ENCODE results near the gene FADS2. TPM values are rescaled to one million over a fixed set of nuclear protein-coding genes. Genes with fewer than 3 reads are reported as not detected.

FADS2 gene
- total RNA-seq, 4 donors from 2014 or later, result 15.4 to 540 (median 173) TPM

DNA sequence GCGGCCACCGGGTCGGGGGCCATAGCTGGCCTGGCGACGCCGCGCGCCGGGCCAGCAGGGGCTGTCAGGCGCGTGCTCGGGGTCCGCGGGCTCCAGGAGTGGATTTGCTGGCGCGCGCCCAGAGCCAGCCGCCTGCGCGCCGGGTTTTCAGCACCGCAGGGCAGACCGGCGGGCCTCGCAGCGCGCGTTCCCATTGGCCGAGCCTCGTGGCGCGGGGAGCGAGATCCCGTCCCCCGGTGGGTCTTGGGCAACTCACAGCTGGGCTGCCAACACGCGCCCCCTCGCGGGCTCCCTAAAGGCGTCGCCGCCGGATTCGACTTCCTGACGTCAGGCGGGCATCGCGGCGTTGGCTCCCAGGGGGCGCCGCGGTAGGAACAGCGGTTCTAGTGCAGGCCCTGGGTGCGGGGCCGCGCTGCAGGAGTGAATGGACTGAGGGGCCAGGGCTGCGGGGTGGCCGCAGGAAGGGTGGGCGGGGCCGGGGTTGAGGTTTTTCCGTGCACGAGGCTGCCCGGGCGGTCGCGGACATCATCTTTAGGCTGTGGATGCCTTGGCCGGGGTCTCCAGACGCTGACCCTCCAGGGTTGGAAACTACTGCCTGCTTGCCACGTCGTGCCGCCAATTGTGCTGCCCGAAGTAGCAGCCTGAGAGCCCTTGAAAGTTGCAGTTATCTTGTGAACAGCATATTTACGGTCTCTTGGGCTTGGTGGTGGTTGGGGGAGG is 11.2 kb upstream of the FADS2 start, which contains the start of gene FADS1:
TSS of gene FADS1 (minus strand) at position 268 of the 720 bp plus-strand sequence. CDS start at position 194, 74 bp downstream.
- H3K4me3 ChIP-seq (ENCODE audit: low read depth, poor library complexity, severe bottlenecking), result peak within 1 kb of the TSS; percentile 42
- intact Hi-C loops (cut with DNase I; ENCODE audit: low total_unique reads), result no loop called here
- 1 to 3% methylated on average over 39 to 48 of the region's 73 CpGs for whole genome bisulfite sequencing, 2 donors
- TF ChIP-seq, protein P1, sequence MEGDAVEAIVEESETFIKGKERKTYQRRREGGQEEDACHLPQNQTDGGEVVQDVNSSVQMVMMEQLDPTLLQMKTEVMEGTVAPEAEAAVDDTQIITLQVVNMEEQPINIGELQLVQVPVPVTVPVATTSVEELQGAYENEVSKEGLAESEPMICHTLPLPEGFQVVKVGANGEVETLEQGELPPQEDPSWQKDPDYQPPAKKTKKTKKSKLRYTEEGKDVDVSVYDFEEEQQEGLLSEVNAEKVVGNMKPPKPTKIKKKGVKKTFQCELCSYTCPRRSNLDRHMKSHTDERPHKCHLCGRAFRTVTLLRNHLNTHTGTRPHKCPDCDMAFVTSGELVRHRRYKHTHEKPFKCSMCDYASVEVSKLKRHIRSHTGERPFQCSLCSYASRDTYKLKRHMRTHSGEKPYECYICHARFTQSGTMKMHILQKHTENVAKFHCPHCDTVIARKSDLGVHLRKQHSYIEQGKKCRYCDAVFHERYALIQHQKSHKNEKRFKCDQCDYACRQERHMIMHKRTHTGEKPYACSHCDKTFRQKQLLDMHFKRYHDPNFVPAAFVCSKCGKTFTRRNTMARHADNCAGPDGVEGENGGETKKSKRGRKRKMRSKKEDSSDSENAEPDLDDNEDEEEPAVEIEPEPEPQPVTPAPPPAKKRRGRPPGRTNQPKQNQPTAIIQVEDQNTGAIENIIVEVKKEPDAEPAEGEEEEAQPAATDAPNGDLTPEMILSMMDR (IDR thresholded peaks at IDR 0.05), result no peak
- no peak for TF ChIP-seq POLR2A (IDR thresholded peaks at IDR 0.05)
- peak; percentile 63 to 96 for DNase-seq (ENCODE audit: low spot score in 2 of 2)

DNA sequence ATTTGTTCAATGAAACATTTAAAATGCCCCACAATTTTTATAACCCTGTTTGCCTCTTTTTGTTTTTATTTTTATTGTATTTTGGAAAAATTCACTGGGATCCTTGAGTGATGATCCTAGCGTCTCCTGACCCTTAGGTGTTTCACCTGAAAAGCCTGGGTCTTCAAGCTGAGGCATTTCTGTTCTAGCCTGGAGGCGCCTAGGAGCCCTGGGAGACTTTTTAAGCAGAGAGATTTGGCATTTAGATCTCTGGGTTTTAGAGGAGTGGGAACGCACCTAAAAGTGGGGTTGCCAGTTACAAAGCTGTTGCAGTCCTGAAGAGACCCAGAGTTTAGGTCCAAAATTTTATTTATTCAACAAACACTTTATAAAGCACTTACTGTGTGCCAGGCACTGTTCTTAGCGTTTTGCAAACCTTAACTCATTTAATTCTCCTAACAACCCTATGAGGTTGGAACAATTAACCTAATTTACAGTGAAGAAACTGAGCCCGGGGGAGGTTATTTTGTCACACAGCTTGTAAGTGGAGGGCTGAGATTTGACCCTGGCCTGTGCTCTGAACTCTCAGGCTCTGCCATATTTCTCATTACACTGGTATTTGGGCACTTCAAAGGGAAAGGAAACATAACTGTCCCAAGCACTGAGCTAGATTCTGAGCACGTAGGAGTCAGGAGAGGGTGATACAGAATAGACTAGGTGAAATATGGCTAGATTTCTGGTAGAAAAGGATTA is 10.5 kb upstream of the FADS2 start:
- intact Hi-C loops (cut with DNase I; ENCODE audit: low total_unique reads), result no loop called here
- TF ChIP-seq, protein P1 (IDR thresholded peaks at IDR 0.05), result no peak
- no peak for TF ChIP-seq POLR2A (IDR thresholded peaks at IDR 0.05)
- 77 to 78% methylated on average over 6 of the region's 6 CpGs for whole genome bisulfite sequencing, 2 donors
- DNase-seq (ENCODE audit: low spot score in 2 of 2), result no peak
- no peak overlapping the region for H3K4me3 ChIP-seq (ENCODE audit: low read depth, poor library complexity, severe bottlenecking)

DNA sequence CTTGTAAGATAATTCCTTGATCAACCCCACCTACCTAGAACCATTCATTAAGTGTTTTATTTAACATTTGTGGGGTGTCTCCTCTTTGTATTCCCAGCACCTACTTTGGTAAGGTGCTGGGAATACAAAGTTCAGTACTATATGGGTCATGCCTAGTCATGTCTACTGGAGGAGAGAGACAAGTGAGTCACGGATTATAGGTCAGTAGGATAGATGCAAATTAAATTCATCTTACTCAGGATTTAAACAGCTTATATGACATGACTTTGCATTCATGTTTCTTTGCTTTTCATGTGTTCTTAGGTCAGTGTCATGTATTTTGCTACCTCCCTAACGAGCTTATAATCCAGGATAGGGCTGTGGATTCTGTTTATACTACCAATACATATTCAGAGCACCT is 7.9 kb upstream of the FADS2 start:
- intact Hi-C loops (cut with DNase I; ENCODE audit: low total_unique reads), result no loop called here
- TF ChIP-seq, protein P1 (IDR thresholded peaks at IDR 0.05), result no peak
- 59 to 71% methylated on average over 2 of the region's 2 CpGs for WGBS, 2 donors

DNA sequence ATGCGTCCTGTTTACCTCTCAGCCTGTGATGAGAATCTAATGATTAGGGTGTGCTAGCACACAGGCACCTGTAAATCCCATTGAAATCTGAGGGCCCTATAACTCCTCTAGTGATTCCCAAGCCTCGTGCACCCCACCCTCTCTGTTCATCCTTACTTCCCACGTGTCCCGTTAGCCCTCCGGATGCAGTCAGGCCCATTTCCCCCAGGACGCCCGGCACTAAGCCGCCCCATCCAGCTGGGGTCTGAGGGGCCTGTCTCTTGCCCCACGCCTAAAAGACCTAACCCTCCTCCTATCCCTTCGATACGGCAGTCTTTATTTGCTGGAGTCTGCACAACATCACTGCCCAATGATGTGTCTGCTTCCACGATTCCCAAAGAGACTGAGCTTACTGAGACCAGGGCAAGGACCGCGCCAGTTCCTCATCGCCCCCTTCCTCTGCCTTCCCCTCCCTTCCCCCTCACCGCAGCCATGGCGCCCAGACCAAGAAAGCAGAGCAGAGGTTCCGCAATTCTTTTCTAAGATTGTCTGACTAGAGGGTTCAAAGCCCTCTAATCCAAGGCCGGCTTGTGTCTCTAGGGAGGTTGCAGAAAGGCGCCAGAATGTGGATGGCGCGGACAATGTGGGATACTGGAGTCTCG is 1.1 kb upstream of the FADS2 start:
- intact Hi-C loops (cut with DNase I; ENCODE audit: low total_unique reads), result no loop called here
- TF ChIP-seq POLR2A (IDR thresholded peaks at IDR 0.05), result no peak
- TF ChIP-seq, protein P1 (IDR thresholded peaks at IDR 0.05), result no peak
- 36 to 44% methylated on average over 23 of the region's 23 CpGs for WGBS, 2 donors
- DNase-seq (ENCODE audit: low spot score in 2 of 2), result no peak
- peak overlapping the region; percentile 9 for H3K4me3 ChIP-seq (ENCODE audit: low read depth, poor library complexity, severe bottlenecking)

More for the DNA sequence above, 7.9 kb upstream of the FADS2 start:
- H3K4me3 ChIP-seq (ENCODE audit: low read depth, poor library complexity, severe bottlenecking), result no peak overlapping the region
- DNase-seq (ENCODE audit: low spot score in 2 of 2), result no peak

DNA sequence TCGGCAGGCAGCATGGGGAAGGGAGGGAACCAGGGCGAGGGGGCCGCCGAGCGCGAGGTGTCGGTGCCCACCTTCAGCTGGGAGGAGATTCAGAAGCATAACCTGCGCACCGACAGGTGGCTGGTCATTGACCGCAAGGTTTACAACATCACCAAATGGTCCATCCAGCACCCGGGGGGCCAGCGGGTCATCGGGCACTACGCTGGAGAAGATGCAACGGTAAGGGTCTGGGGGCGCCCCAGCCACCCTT is 204 bp downstream of the FADS2 start:
- DNase-seq (ENCODE audit: low spot score in 2 of 2), result no peak
- intact Hi-C loops (cut with DNase I; ENCODE audit: low total_unique reads), result no loop called here
- H3K4me3 ChIP-seq (ENCODE audit: low read depth, poor library complexity, severe bottlenecking), result peak overlapping the region; percentile 33
- 0% methylated on average over 12 to 16 of the region's 16 CpGs for WGBS, 2 donors
- no peak for TF ChIP-seq POLR2A (IDR thresholded peaks at IDR 0.05)
- TF ChIP-seq, protein P1 (IDR thresholded peaks at IDR 0.05), result no peak
